Central memory CD8-positive, alpha-beta T cell (primary cell): Measurements from ENCODE around the gene PRDM12.

ENCODE experiments used
- ATAC-seq: fragments of 150-1000 bp; cut with Tn5 transposase; replicated peaks from 2 replicates; pipeline ENCODE4 v1.10.0; 2022; ENCODE audit warnings: mild to moderate bottlenecking, moderate FRiP score, moderate number of reproducible peaks; ENCODE audit not compliant: poor library complexity, severe bottlenecking; ENCODE audit errors: extremely low read depth
- DNase-seq, 2 donors: peaks; one replicate each; pipeline ENCODE4 v3.0.0; 2021; ENCODE audit warnings: low spot score in 2 of 2
- H3K27ac Mint-ChIP-seq: one replicate; pipeline ENCODE4 v1.8.0; 2022; ENCODE audit warnings: low read depth, mild to moderate bottlenecking, moderate library complexity, mixed read lengths
- H3K27me3 Mint-ChIP-seq: one replicate; pipeline ENCODE4 v1.8.0; 2022; ENCODE audit warnings: mixed read lengths
- H3K36me3 Mint-ChIP-seq: one replicate; pipeline ENCODE4 v1.8.0; 2022; ENCODE audit warnings: mild to moderate bottlenecking, moderate library complexity, mixed read lengths; ENCODE audit not compliant: insufficient read depth
- H3K4me1 Mint-ChIP-seq: one replicate; pipeline ENCODE4 v1.8.0; 2022; ENCODE audit warnings: mixed read lengths
- H3K4me3 Mint-ChIP-seq: one replicate; pipeline ENCODE4 v1.8.0; 2022; ENCODE audit warnings: mild to moderate bottlenecking, moderate library complexity, mixed read lengths
- H3K9me3 Mint-ChIP-seq: one replicate; pipeline ENCODE4 v1.8.0; 2022; ENCODE audit warnings: mixed read lengths

The PRDM12 gene

GRCh38 chr9:130712564-130713285 is 48.3 kb downstream of the PRDM12 start:
- Mint-ChIP-seq H3K4me3 (peak overlapping the region; percentile 93), H3K27me3 (no peaks in the 10 kb centered on the region), H3K4me1 (peaks cover 26% of the 10 kb centered on the region), H3K27ac (peak overlapping the region; percentile 91), H3K9me3 (no peaks in the 10 kb centered on the region), H3K36me3 (peaks cover 8% of the 10 kb centered on the region)
- peak; percentile 98 for ATAC-seq
- peak; percentile 86 to 92 for DNase-seq

GRCh38 chr9:130713286-130713960 is 49.0 kb downstream of the PRDM12 start:
- peak; percentile 21 for ATAC-seq
- Mint-ChIP-seq H3K27ac (peak overlapping the region; percentile 91), H3K36me3 (peaks cover 8% of the 10 kb centered on the region), H3K4me3 (peak overlapping the region; percentile 93), H3K27me3 (no peaks in the 10 kb centered on the region), H3K9me3 (no peaks in the 10 kb centered on the region), H3K4me1 (peaks cover 26% of the 10 kb centered on the region)
- DNase-seq, result no peak

- Mint-ChIP-seq H3K4me3 (peak overlapping the region; percentile 93), H3K27me3 (no peaks in the 10 kb centered on the region), H3K27ac (peak overlapping the region; percentile 91), H3K9me3 (no peaks in the 10 kb centered on the region), H3K4me1 (peaks cover 29% of the 10 kb centered on the region), H3K36me3 (peaks cover 8% of the 10 kb centered on the region)
- ATAC-seq, result no peak
- DNase-seq, result no peak
These were observed 50.3 kb downstream of the PRDM12 start for GRCh38 chr9:130714586-130715110.

- H3K4me1 Mint-ChIP-seq, result peaks cover 35% of the 10 kb centered on the region
- H3K27me3 Mint-ChIP-seq, result no peaks in the 10 kb centered on the region
- no peak for ATAC-seq
- no peak for DNase-seq
- H3K4me3 Mint-ChIP-seq, result peak overlapping the region; percentile 93
- peaks cover 8% of the 10 kb centered on the region for H3K36me3 Mint-ChIP-seq
- no peak overlapping the region for H3K27ac Mint-ChIP-seq
- no peaks in the 10 kb centered on the region for H3K9me3 Mint-ChIP-seq
These were observed 50.9 kb downstream of the PRDM12 start for GRCh38 chr9:130715270-130715669.

- peaks cover 2% of the 10 kb centered on the region for H3K36me3 Mint-ChIP-seq
- DNase-seq, result no peak
- no peak overlapping the region for H3K27ac Mint-ChIP-seq
- H3K27me3 Mint-ChIP-seq, result no peaks in the 10 kb centered on the region
- peaks cover 37% of the 10 kb centered on the region for H3K4me1 Mint-ChIP-seq
- H3K4me3 Mint-ChIP-seq, result no peak overlapping the region
- H3K9me3 Mint-ChIP-seq, result no peaks in the 10 kb centered on the region
- ATAC-seq, result no peak
These were observed 54.2 kb downstream of the PRDM12 start for GRCh38 chr9:130718562-130718961.

- Mint-ChIP-seq H3K27me3 (no peaks in the 10 kb centered on the region), H3K36me3 (peaks cover 4% of the 10 kb centered on the region), H3K9me3 (no peaks in the 10 kb centered on the region), H3K4me3 (no peak overlapping the region), H3K4me1 (peaks cover 20% of the 10 kb centered on the region), H3K27ac (no peak overlapping the region)
- ATAC-seq (no peak), DNase-seq (no peak)
These were observed 56.4 kb downstream of the PRDM12 start for GRCh38 chr9:130720762-130721161.

GRCh38 chr9:130728721-130729120 is 64.3 kb downstream of the PRDM12 start:
- DNase-seq (no peak), ATAC-seq (no peak)
- Mint-ChIP-seq H3K27ac (peak overlapping the region; percentile 29), H3K9me3 (no peaks in the 10 kb centered on the region), H3K4me3 (no peak overlapping the region), H3K27me3 (no peaks in the 10 kb centered on the region), H3K36me3 (peaks cover 6% of the 10 kb centered on the region), H3K4me1 (peaks cover 28% of the 10 kb centered on the region)

GRCh38 chr9:130729145-130729544 is 64.8 kb downstream of the PRDM12 start:
- no peak overlapping the region for H3K4me3 Mint-ChIP-seq

GRCh38 chr9:130731355-130731754 is 67.0 kb downstream of the PRDM12 start:
- Mint-ChIP-seq H3K36me3 (peaks cover 5% of the 10 kb centered on the region), H3K4me3 (no peak overlapping the region), H3K27ac (no peak overlapping the region), H3K27me3 (no peaks in the 10 kb centered on the region), H3K9me3 (no peaks in the 10 kb centered on the region), H3K4me1 (peaks cover 34% of the 10 kb centered on the region)
- no peak for DNase-seq
- no peak for ATAC-seq

More at GRCh38 chr9:130729145-130729544, 64.8 kb downstream of the PRDM12 start:
- Mint-ChIP-seq H3K36me3 (peaks cover 4% of the 10 kb centered on the region), H3K27ac (peak overlapping the region; percentile 23), H3K4me1 (peaks cover 28% of the 10 kb centered on the region), H3K9me3 (no peaks in the 10 kb centered on the region), H3K27me3 (no peaks in the 10 kb centered on the region)
- no peak for DNase-seq
- no peak for ATAC-seq

- Mint-ChIP-seq H3K9me3 (no peaks in the 10 kb centered on the region), H3K4me3 (no peak overlapping the region), H3K27ac (no peak overlapping the region), H3K4me1 (peaks cover 34% of the 10 kb centered on the region), H3K36me3 (peaks cover 5% of the 10 kb centered on the region), H3K27me3 (no peaks in the 10 kb centered on the region)
- ATAC-seq (no peak), DNase-seq (no peak)
These were observed 67.7 kb downstream of the PRDM12 start for GRCh38 chr9:130732136-130732535.
